K562 (cell line): ENCODE results near the gene RASSF6. TPM values are rescaled to one million over a fixed set of nuclear protein-coding genes. Genes with fewer than 3 reads are reported as not detected.

ENCODE experiments used
- BHLHE40 ChIP-seq: IDR thresholded peaks from 2 replicates; pipeline ENCODE4 v1.6.1; 2011; ENCODE audit warnings: low read length, improper control_type of control experiment
- CC2D1A ChIP-seq: fragments of 450-650 bp; IDR thresholded peaks from 2 replicates; pipeline ENCODE4 v1.6.1; 2017; ENCODE audit warnings: mild to moderate bottlenecking
- FOSL1 ChIP-seq: fragments of 200-800 bp; sonication (Bioruptor generic); conservative IDR thresholded peaks from 2 replicates; pipeline ENCODE4 v1.6.1; 2016; ENCODE audit warnings: missing genetic modification characterization, missing compliant biosample characterization
- HIVEP1 ChIP-seq: fragments of 250-450 bp; sonication (Bioruptor Pico); IDR thresholded peaks from 2 replicates; pipeline ENCODE4 v1.4.0; 2020; ENCODE audit warnings: mild to moderate bottlenecking
- SMC3 ChIP-seq: conservative IDR thresholded peaks from 2 replicates; pipeline ENCODE4 v1.6.1; 2011; ENCODE audit warnings: low read depth, low read length, improper control_type of control experiment; ENCODE audit not compliant: insufficient read depth
- ZNF589 ChIP-seq: fragments of 200-800 bp; sonication (Bioruptor generic); IDR thresholded peaks from 2 replicates; pipeline ENCODE4 v1.6.1; 2016; ENCODE audit warnings: low read depth, missing genetic modification characterization, missing compliant biosample characterization
- polyA plus RNA-seq, 8 experiments: library from polyadenylated mRNA; depleted of rRNA in 4 of 8; stranded (reverse) in 5 of 8; unstranded in 3 of 8; fragments of >200 nt; fragmentation: Nextera tagmentation in 2 of 8; fragmentation: Illumina TruSeq in 1 of 8; extraction: Ambion mirVana in 2 of 8; extraction: Trizol in 1 of 8; gene quantifications; 2 replicates each; pipeline versions ENCODE4 v1.2.1 to v1.2.3, GENCODE V29; 2011 to 2014; ENCODE audit warnings: inconsistent platforms in 1 of 8, missing spikeins in 1 of 8
- total RNA-seq, 7 experiments: library from RNA; depleted of rRNA in 6 of 7; stranded (reverse); fragments of >200 nt in 6 of 7; fragmentation: Illumina TruSeq in 2 of 7; extraction: Trizol in 2 of 7; gene quantifications; 2 replicates each; pipeline versions ENCODE4 v1.2.1 to v1.2.3, GENCODE V29; 2011 to 2021; ENCODE audit warnings: low replicate concordance in 1 of 7
- TF ChIP-seq, protein P1 (sequence below), 2 experiments: fragments of 450-650 bp; formaldehyde crosslinking in 1 of 2; IDR thresholded peaks; 2 replicates each; pipeline versions ENCODE4 v1.4.0 to v1.6.1; 2014 to 2020; ENCODE audit warnings: mild to moderate bottlenecking in 2 of 2, borderline replicate concordance in 1 of 2, low read depth in 1 of 2
- TF ChIP-seq, protein P2 (sequence below): fragments of 450-650 bp; IDR thresholded peaks from 2 replicates; pipeline ENCODE4 v1.6.1; 2016; ENCODE audit warnings: low read depth, mild to moderate bottlenecking, moderate library complexity
- TF ChIP-seq, protein P3 (sequence below): fragments of 450-650 bp; IDR thresholded peaks from 2 replicates; pipeline ENCODE4 v1.6.1; 2017; ENCODE audit warnings: antibody characterized with exemption, mild to moderate bottlenecking
- TF ChIP-seq, protein P4 (sequence below): fragments of 450-650 bp; formaldehyde crosslinking; IDR thresholded peaks from 2 replicates; pipeline ENCODE4 v1.4.0; 2020; ENCODE audit warnings: mild to moderate bottlenecking, moderate library complexity

Gene RASSF6
- total and polyA plus RNA-seq, 9 of the 15 experiments (the other 6 are each of a cell fraction or from before 2014, with no cell fraction given) = under 0.01 to 0.25 (median 0.06) TPM; not detected in 1

DNA sequence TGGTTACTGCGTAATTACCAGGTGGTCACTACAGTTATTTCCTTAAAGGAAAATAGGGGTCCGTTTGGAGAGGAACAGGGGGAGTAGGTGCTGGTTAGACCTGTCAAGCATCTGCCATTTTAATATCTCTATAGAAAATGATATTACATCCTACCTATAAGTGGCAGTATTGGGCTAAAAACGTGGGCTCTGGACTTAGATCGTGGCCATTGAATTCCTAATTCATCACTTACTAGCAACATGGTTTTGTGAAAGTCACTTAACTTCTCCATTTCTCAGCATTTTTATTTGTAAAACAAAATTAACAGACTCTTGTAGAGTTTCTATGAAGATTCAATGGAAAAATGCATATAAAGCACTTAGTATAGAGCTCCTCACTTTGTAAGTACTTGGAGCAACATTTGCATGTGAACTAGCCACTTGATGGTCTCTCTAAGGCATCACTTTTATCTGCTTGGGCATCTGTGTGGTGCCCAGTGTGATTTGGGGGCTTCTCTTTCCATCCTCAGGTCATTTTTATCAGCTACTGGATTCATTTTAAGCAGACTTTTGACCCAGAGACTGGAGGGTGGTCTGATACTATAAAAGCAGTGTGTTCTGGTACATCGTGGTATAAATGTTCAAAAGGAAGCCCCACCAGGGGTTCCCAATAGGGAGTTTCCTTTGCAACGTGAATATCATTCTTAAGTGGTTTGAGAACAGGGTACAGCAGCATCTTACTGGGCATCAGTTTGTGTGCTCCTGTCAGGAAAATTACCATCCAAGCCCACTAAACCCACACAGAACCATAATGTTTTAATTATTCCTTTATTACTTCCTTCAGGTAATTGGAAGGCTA lies 42.7 kb upstream of the RASSF6 start (continued):
- TF ChIP-seq, protein P1, sequence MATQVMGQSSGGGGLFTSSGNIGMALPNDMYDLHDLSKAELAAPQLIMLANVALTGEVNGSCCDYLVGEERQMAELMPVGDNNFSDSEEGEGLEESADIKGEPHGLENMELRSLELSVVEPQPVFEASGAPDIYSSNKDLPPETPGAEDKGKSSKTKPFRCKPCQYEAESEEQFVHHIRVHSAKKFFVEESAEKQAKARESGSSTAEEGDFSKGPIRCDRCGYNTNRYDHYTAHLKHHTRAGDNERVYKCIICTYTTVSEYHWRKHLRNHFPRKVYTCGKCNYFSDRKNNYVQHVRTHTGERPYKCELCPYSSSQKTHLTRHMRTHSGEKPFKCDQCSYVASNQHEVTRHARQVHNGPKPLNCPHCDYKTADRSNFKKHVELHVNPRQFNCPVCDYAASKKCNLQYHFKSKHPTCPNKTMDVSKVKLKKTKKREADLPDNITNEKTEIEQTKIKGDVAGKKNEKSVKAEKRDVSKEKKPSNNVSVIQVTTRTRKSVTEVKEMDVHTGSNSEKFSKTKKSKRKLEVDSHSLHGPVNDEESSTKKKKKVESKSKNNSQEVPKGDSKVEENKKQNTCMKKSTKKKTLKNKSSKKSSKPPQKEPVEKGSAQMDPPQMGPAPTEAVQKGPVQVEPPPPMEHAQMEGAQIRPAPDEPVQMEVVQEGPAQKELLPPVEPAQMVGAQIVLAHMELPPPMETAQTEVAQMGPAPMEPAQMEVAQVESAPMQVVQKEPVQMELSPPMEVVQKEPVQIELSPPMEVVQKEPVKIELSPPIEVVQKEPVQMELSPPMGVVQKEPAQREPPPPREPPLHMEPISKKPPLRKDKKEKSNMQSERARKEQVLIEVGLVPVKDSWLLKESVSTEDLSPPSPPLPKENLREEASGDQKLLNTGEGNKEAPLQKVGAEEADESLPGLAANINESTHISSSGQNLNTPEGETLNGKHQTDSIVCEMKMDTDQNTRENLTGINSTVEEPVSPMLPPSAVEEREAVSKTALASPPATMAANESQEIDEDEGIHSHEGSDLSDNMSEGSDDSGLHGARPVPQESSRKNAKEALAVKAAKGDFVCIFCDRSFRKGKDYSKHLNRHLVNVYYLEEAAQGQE (IDR thresholded peaks at IDR 0.05; ENCODE audit: borderline replicate concordance) = peak; percentile 80; the same call in 1 of the 2 replicates
- TF ChIP-seq, protein P1 (CRISPR knock-in tag; IDR thresholded peaks at IDR 0.05; ENCODE audit: low read depth) = no peak
- TF ChIP-seq SMC3 (peak; percentile 64), HIVEP1 (CRISPR knock-in tag) (no peak), FOSL1 (no peak), BHLHE40 (no peak), CC2D1A (peak; percentile 47; the same call in 1 of the 2 replicates), ZNF589 (no peak)
- TF ChIP-seq, protein P2, sequence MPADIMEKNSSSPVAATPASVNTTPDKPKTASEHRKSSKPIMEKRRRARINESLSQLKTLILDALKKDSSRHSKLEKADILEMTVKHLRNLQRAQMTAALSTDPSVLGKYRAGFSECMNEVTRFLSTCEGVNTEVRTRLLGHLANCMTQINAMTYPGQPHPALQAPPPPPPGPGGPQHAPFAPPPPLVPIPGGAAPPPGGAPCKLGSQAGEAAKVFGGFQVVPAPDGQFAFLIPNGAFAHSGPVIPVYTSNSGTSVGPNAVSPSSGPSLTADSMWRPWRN = no peak
- TF ChIP-seq, protein P3, sequence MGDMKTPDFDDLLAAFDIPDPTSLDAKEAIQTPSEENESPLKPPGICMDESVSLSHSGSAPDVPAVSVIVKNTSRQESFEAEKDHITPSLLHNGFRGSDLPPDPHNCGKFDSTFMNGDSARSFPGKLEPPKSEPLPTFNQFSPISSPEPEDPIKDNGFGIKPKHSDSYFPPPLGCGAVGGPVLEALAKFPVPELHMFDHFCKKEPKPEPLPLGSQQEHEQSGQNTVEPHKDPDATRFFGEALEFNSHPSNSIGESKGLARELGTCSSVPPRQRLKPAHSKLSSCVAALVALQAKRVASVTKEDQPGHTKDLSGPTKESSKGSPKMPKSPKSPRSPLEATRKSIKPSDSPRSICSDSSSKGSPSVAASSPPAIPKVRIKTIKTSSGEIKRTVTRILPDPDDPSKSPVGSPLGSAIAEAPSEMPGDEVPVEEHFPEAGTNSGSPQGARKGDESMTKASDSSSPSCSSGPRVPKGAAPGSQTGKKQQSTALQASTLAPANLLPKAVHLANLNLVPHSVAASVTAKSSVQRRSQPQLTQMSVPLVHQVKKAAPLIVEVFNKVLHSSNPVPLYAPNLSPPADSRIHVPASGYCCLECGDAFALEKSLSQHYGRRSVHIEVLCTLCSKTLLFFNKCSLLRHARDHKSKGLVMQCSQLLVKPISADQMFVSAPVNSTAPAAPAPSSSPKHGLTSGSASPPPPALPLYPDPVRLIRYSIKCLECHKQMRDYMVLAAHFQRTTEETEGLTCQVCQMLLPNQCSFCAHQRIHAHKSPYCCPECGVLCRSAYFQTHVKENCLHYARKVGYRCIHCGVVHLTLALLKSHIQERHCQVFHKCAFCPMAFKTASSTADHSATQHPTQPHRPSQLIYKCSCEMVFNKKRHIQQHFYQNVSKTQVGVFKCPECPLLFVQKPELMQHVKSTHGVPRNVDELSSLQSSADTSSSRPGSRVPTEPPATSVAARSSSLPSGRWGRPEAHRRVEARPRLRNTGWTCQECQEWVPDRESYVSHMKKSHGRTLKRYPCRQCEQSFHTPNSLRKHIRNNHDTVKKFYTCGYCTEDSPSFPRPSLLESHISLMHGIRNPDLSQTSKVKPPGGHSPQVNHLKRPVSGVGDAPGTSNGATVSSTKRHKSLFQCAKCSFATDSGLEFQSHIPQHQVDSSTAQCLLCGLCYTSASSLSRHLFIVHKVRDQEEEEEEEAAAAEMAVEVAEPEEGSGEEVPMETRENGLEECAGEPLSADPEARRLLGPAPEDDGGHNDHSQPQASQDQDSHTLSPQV = no peak
- TF ChIP-seq, protein P4, sequence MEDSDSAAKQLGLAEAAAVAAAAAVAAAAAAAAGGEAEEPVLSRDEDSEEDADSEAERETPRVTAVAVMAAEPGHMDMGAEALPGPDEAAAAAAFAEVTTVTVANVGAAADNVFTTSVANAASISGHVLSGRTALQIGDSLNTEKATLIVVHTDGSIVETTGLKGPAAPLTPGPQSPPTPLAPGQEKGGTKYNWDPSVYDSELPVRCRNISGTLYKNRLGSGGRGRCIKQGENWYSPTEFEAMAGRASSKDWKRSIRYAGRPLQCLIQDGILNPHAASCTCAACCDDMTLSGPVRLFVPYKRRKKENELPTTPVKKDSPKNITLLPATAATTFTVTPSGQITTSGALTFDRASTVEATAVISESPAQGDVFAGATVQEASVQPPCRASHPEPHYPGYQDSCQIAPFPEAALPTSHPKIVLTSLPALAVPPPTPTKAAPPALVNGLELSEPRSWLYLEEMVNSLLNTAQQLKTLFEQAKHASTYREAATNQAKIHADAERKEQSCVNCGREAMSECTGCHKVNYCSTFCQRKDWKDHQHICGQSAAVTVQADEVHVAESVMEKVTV = peak; percentile 76
